ENCODE measurements around the gene TRMT1.
A peak's percentile ranks its signal among the peaks of the same experiment; 100 is the strongest.

The TRMT1 gene

GRCh38 chr19:13098277-13099072, 18.1 kb downstream of the TRMT1 start:
- DNase-seq (ENCODE audit: insufficient read length, low spot score), result no peak
- no peak for FAIRE-seq
- no peak for TF ChIP-seq CTCF (IDR thresholded peaks at IDR 0.05; ENCODE audit: insufficient read depth, missing control alignments)

- FAIRE-seq (no peak), DNase-seq (ENCODE audit: insufficient read length, low spot score) (no peak)
- no peak for TF ChIP-seq CTCF (IDR thresholded peaks at IDR 0.05; ENCODE audit: insufficient read depth, missing control alignments)
These were observed 18.9 kb downstream of the TRMT1 start for GRCh38 chr19:13097463-13098258.

- no peak for DNase-seq (ENCODE audit: insufficient read length, low spot score)
- no peak for TF ChIP-seq CTCF (IDR thresholded peaks at IDR 0.05; ENCODE audit: insufficient read depth, missing control alignments)
- FAIRE-seq, result no peak
These were observed 19.5 kb downstream of the TRMT1 start for GRCh38 chr19:13097033-13097462.

- FAIRE-seq (no peak), DNase-seq (ENCODE audit: insufficient read length, low spot score) (no peak)
- no peak for TF ChIP-seq CTCF (IDR thresholded peaks at IDR 0.05; ENCODE audit: insufficient read depth, missing control alignments)
These were observed 20.3 kb downstream of the TRMT1 start for GRCh38 chr19:13095934-13096927.

GRCh38 chr19:13095393-13095784, 21.2 kb downstream of the TRMT1 start:
- TF ChIP-seq CTCF (IDR thresholded peaks at IDR 0.05; ENCODE audit: insufficient read depth, missing control alignments), result no peak
- FAIRE-seq (no peak), DNase-seq (ENCODE audit: insufficient read length, low spot score) (no peak)

GRCh38 chr19:13094771-13095392, 21.7 kb downstream of the TRMT1 start:
- TF ChIP-seq CTCF (IDR thresholded peaks at IDR 0.05; ENCODE audit: insufficient read depth, missing control alignments), result no peak
- DNase-seq (ENCODE audit: insufficient read length, low spot score), result peak; percentile 77
- no peak for FAIRE-seq
